HepG2 (cell line): ENCODE measurements around the gene GAREM1. TPM values are rescaled to one million over a fixed set of nuclear protein-coding genes. Genes with fewer than 3 reads are reported as not detected.

Source experiments
- ELF3 ChIP-seq: IDR thresholded peaks from 2 replicates; pipeline ENCODE4 v1.6.1; 2016; ENCODE audit warnings: missing genetic modification reagents, missing compliant biosample characterization
- HCFC1 ChIP-seq: fragments of 150-350 bp; IDR thresholded peaks from 2 replicates; pipeline ENCODE4 v1.6.1; 2014; ENCODE audit warnings: low read depth, low read length
- MAFF ChIP-seq: IDR thresholded peaks from 2 replicates; pipeline ENCODE4 v1.6.1; 2011; ENCODE audit warnings: low read depth, low read length, improper control_type of control experiment
- PCBP2 ChIP-seq: fragments of 200-400 bp; formaldehyde crosslinking; optimal IDR thresholded peaks from 2 replicates; pipeline ENCODE3; 2018; ENCODE audit warnings: low read length, low read depth; ENCODE audit not compliant: poor library complexity, severe bottlenecking
- RCOR2 ChIP-seq: IDR thresholded peaks from 2 replicates; pipeline ENCODE4 v1.6.1; 2016; ENCODE audit warnings: missing biosample characterization, missing genetic modification reagents
- SAFB2 ChIP-seq: sonication (generic); formaldehyde crosslinking; IDR thresholded peaks from 2 replicates; pipeline ENCODE4 v1.5.1; 2020; ENCODE audit warnings: missing genetic modification reagents, low read depth, mild to moderate bottlenecking, borderline replicate concordance
- SNAPC2 ChIP-seq: sonication (generic); formaldehyde crosslinking; IDR thresholded peaks from 2 replicates; pipeline ENCODE4 v1.8.1; 2022; ENCODE audit warnings: mild to moderate bottlenecking, missing genetic modification reagents
- TEAD2 ChIP-seq: sonication (generic); formaldehyde crosslinking; IDR thresholded peaks from 2 replicates; pipeline ENCODE4 v1.9.0; 2021; ENCODE audit warnings: missing genetic modification reagents
- ZC3H4 ChIP-seq: sonication (generic); formaldehyde crosslinking; IDR thresholded peaks from 2 replicates; pipeline ENCODE4 v1.4.0; 2020; ENCODE audit warnings: missing genetic modification reagents, borderline replicate concordance
- ZFP36L1 ChIP-seq: sonication (generic); formaldehyde crosslinking; IDR thresholded peaks from 2 replicates; pipeline ENCODE4 v1.8.0; 2022; ENCODE audit warnings: mild to moderate bottlenecking, missing genetic modification reagents, moderate library complexity
- ZNF20 ChIP-seq: sonication (generic); formaldehyde crosslinking; IDR thresholded peaks from 2 replicates; pipeline ENCODE4 v1.4.0; 2020; ENCODE audit warnings: mild to moderate bottlenecking, moderate library complexity, missing genetic modification reagents
- polyA plus RNA-seq, 8 experiments: library from polyadenylated mRNA; depleted of rRNA in 3 of 8; stranded (reverse) in 7 of 8; unstranded in 1 of 8; fragments of >200 nt; fragmentation: Illumina TruSeq in 4 of 8; extraction: Trizol in 4 of 8; gene quantifications; 2 replicates each; pipeline versions ENCODE4 v1.2.1 to v1.2.3, GENCODE V29; 2011 to 2016; ENCODE audit warnings: low read depth in 4 of 8, missing spikeins in 1 of 8, mixed read lengths in 1 of 8; ENCODE audit not compliant: insufficient read depth in 1 of 8
- total RNA-seq, 5 experiments: library from RNA; depleted of rRNA; stranded (reverse); fragments of >200 nt; fragmentation: Illumina TruSeq; extraction: Trizol; gene quantifications; 2 replicates each; pipeline ENCODE4 v1.2.3, GENCODE V29; 2016; ENCODE audit warnings: low read depth in 1 of 5
- TF ChIP-seq, protein P1 (sequence below): sonication (generic); formaldehyde crosslinking; IDR thresholded peaks from 2 replicates; pipeline ENCODE4 v1.4.0; 2020; ENCODE audit warnings: mild to moderate bottlenecking, missing genetic modification reagents
- TF ChIP-seq, protein P2 (sequence below): sonication (generic); formaldehyde crosslinking; IDR thresholded peaks from 2 replicates; pipeline ENCODE4 v1.9.0; 2022; ENCODE audit warnings: missing genetic modification reagents, mild to moderate bottlenecking, borderline replicate concordance
- TF ChIP-seq, protein P3 (sequence below): IDR thresholded peaks from 2 replicates; pipeline ENCODE4 v1.6.1; 2016
- TF ChIP-seq, protein P4 (sequence below): sonication (generic); formaldehyde crosslinking; IDR thresholded peaks from 2 replicates; pipeline ENCODE4 v1.8.0; 2022; ENCODE audit warnings: missing genetic modification reagents, mild to moderate bottlenecking, moderate library complexity, borderline replicate concordance
- TF ChIP-seq, protein P5 (sequence below): sonication (generic); formaldehyde crosslinking; IDR thresholded peaks from 2 replicates; pipeline ENCODE4 v1.8.0; 2022; ENCODE audit warnings: mild to moderate bottlenecking, missing genetic modification reagents; ENCODE audit not compliant: insufficient replicate concordance
- TF ChIP-seq, protein P6 (sequence below), 2 experiments: fragments of 450-650 bp in 1 of 2; sonication (generic) in 1 of 2; formaldehyde crosslinking; IDR thresholded peaks; 2 replicates each; pipeline versions ENCODE4 v1.5.0 to v1.8.0; 2020 to 2022; ENCODE audit warnings: mild to moderate bottlenecking in 1 of 2, missing genetic modification reagents in 1 of 2
- TF ChIP-seq, protein P7 (sequence below): sonication (generic); formaldehyde crosslinking; IDR thresholded peaks from 2 replicates; pipeline ENCODE4 v1.5.1; 2020; ENCODE audit warnings: mild to moderate bottlenecking, missing genetic modification reagents, moderate library complexity

The GAREM1 gene
- total and polyA plus RNA-seq, 2 of the 13 experiments (the other 11 are each of a cell fraction or from before 2014, with no cell fraction given) = 2.5 to 2.9 TPM

DNA sequence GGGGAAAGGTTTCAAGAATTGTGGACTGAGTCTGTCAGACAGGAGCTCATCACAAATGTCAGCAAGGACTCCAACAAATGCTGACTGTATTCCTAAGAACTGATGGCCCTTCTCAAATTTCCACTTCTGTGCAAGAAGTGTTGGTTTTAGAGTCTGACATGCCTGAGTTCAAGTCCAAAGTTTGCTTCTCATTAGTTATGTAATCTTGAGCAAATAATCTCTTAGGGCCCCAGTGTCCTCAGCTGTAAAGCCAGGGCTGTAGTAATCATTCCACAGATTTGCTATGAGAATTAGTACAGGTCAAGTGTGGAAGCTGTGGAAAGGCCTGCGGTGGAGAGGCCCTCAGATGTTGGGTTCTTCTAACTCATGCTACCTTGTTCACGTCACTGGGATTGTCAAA, 257.0 kb downstream of the GAREM1 start (continued):
- no peak for TF ChIP-seq MAFF
- no peak for TF ChIP-seq HCFC1
- TF ChIP-seq SNAPC2 (CRISPR knock-in tag) = no peak
- TF ChIP-seq, protein P1, sequence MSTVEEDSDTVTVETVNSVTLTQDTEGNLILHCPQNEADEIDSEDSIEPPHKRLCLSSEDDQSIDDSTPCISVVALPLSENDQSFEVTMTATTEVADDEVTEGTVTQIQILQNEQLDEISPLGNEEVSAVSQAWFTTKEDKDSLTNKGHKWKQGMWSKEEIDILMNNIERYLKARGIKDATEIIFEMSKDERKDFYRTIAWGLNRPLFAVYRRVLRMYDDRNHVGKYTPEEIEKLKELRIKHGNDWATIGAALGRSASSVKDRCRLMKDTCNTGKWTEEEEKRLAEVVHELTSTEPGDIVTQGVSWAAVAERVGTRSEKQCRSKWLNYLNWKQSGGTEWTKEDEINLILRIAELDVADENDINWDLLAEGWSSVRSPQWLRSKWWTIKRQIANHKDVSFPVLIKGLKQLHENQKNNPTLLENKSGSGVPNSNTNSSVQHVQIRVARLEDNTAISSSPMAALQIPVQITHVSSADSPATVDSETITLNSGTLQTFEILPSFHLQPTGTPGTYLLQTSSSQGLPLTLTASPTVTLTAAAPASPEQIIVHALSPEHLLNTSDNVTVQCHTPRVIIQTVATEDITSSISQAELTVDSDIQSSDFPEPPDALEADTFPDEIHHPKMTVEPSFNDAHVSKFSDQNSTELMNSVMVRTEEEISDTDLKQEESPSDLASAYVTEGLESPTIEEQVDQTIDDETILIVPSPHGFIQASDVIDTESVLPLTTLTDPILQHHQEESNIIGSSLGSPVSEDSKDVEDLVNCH (CRISPR knock-in tag) = no peak
- TF ChIP-seq PCBP2 = no peak
- TF ChIP-seq, protein P2, sequence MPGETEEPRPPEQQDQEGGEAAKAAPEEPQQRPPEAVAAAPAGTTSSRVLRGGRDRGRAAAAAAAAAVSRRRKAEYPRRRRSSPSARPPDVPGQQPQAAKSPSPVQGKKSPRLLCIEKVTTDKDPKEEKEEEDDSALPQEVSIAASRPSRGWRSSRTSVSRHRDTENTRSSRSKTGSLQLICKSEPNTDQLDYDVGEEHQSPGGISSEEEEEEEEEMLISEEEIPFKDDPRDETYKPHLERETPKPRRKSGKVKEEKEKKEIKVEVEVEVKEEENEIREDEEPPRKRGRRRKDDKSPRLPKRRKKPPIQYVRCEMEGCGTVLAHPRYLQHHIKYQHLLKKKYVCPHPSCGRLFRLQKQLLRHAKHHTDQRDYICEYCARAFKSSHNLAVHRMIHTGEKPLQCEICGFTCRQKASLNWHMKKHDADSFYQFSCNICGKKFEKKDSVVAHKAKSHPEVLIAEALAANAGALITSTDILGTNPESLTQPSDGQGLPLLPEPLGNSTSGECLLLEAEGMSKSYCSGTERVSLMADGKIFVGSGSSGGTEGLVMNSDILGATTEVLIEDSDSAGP (CRISPR knock-in tag) = no peak
- no peak for TF ChIP-seq TEAD2 (CRISPR knock-in tag)
- TF ChIP-seq ZC3H4 (CRISPR knock-in tag) = no peak
- TF ChIP-seq, protein P3, sequence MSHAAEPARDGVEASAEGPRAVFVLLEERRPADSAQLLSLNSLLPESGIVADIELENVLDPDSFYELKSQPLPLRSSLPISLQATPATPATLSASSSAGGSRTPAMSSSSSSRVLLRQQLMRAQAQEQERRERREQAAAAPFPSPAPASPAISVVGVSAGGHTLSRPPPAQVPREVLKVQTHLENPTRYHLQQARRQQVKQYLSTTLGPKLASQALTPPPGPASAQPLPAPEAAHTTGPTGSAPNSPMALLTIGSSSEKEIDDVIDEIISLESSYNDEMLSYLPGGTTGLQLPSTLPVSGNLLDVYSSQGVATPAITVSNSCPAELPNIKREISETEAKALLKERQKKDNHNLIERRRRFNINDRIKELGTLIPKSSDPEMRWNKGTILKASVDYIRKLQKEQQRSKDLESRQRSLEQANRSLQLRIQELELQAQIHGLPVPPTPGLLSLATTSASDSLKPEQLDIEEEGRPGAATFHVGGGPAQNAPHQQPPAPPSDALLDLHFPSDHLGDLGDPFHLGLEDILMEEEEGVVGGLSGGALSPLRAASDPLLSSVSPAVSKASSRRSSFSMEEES (CRISPR knock-in tag) = 0 out of 2 replicates have a peak, but pooled peaks have one; percentile 40
- TF ChIP-seq, protein P4, sequence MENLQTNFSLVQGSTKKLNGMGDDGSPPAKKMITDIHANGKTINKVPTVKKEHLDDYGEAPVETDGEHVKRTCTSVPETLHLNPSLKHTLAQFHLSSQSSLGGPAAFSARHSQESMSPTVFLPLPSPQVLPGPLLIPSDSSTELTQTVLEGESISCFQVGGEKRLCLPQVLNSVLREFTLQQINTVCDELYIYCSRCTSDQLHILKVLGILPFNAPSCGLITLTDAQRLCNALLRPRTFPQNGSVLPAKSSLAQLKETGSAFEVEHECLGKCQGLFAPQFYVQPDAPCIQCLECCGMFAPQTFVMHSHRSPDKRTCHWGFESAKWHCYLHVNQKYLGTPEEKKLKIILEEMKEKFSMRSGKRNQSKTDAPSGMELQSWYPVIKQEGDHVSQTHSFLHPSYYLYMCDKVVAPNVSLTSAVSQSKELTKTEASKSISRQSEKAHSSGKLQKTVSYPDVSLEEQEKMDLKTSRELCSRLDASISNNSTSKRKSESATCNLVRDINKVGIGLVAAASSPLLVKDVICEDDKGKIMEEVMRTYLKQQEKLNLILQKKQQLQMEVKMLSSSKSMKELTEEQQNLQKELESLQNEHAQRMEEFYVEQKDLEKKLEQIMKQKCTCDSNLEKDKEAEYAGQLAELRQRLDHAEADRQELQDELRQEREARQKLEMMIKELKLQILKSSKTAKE (CRISPR knock-in tag) = peak; percentile 50; the same call in 1 of the 2 replicates
- TF ChIP-seq, protein P5, sequence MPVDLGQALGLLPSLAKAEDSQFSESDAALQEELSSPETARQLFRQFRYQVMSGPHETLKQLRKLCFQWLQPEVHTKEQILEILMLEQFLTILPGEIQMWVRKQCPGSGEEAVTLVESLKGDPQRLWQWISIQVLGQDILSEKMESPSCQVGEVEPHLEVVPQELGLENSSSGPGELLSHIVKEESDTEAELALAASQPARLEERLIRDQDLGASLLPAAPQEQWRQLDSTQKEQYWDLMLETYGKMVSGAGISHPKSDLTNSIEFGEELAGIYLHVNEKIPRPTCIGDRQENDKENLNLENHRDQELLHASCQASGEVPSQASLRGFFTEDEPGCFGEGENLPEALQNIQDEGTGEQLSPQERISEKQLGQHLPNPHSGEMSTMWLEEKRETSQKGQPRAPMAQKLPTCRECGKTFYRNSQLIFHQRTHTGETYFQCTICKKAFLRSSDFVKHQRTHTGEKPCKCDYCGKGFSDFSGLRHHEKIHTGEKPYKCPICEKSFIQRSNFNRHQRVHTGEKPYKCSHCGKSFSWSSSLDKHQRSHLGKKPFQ = no peak
- no peak for TF ChIP-seq ELF3 (CRISPR knock-in tag)
- TF ChIP-seq, protein P6, sequence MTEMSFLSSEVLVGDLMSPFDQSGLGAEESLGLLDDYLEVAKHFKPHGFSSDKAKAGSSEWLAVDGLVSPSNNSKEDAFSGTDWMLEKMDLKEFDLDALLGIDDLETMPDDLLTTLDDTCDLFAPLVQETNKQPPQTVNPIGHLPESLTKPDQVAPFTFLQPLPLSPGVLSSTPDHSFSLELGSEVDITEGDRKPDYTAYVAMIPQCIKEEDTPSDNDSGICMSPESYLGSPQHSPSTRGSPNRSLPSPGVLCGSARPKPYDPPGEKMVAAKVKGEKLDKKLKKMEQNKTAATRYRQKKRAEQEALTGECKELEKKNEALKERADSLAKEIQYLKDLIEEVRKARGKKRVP (CRISPR knock-in tag; IDR thresholded peaks at IDR 0.05) = peak in 1 of 2 experiments; percentile 46; a peak in 1 of 4 replicates
- no peak for TF ChIP-seq SAFB2 (CRISPR knock-in tag)
- TF ChIP-seq RCOR2 (CRISPR knock-in tag) = peak; percentile 26; the same call in 1 of the 2 replicates
- TF ChIP-seq ZFP36L1 (CRISPR knock-in tag) = no peak
- TF ChIP-seq, protein P7, sequence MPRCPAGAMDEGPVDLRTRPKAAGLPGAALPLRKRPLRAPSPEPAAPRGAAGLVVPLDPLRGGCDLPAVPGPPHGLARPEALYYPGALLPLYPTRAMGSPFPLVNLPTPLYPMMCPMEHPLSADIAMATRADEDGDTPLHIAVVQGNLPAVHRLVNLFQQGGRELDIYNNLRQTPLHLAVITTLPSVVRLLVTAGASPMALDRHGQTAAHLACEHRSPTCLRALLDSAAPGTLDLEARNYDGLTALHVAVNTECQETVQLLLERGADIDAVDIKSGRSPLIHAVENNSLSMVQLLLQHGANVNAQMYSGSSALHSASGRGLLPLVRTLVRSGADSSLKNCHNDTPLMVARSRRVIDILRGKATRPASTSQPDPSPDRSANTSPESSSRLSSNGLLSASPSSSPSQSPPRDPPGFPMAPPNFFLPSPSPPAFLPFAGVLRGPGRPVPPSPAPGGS (CRISPR knock-in tag) = no peak
- TF ChIP-seq ZNF20 (CRISPR knock-in tag) = no peak
